ENCODE measurements around the gene SLC33A1.
A peak's percentile ranks its signal among the peaks of the same experiment; 100 is the strongest.
"Not testable (repeated sequence)": the region's sequence is repeated elsewhere in the genome, so short reads cannot be mapped to it uniquely, and the experiment has no call there.

SLC33A1 gene

GRCh38 chr3:155835341-155836071, 18.7 kb downstream of the SLC33A1 start:
- Histone ChIP-seq H3K27ac (ENCODE audit: low read depth in 2 of 2, low read length in 2 of 2) (no peak overlapping the region), H3K4me3 (ENCODE audit: low read length in 2 of 2) (no peak overlapping the region), H3K27me3 (ENCODE audit: control insufficient read depth in 2 of 2, insufficient read depth in 2 of 2, low read length in 2 of 2) (no peaks in the 10 kb centered on the region), H3K9me3 (ENCODE audit: control insufficient read depth in 2 of 2, low read length in 2 of 2) (no peaks in the 10 kb centered on the region), H3K36me3 (ENCODE audit: control insufficient read depth in 2 of 2, insufficient read depth in 2 of 2, low read length in 2 of 2) (peaks cover 3 to 5% of the 10 kb centered on the region in 2 donors), H3K9ac (ENCODE audit: low read depth in 1 of 2, low read length in 2 of 2) (no peak overlapping the region), H3K4me1 (ENCODE audit: control insufficient read depth in 2 of 2, insufficient read depth in 2 of 2, low read length in 2 of 2) (no peaks in the 10 kb centered on the region)

GRCh38 chr3:155828490-155829098, 25.6 kb downstream of the SLC33A1 start:
- peaks cover 12 to 17% of the 10 kb centered on the region in 2 donors for H3K36me3 ChIP-seq (ENCODE audit: control insufficient read depth in 2 of 2, insufficient read depth in 2 of 2, low read length in 2 of 2)
- not testable (repeated sequence) for H3K27me3 ChIP-seq (ENCODE audit: control insufficient read depth in 2 of 2, insufficient read depth in 2 of 2, low read length in 2 of 2); H3K4me1 ChIP-seq (ENCODE audit: control insufficient read depth in 2 of 2, insufficient read depth in 2 of 2, low read length in 2 of 2)

GRCh38 chr3:155815030-155815545, 39.1 kb downstream of the SLC33A1 start:
- Histone ChIP-seq H3K27ac (ENCODE audit: low read depth in 2 of 2, low read length in 2 of 2) (no peak overlapping the region), H3K9ac (ENCODE audit: low read depth in 1 of 2, low read length in 2 of 2) (no peak overlapping the region), H3K4me1 (ENCODE audit: control insufficient read depth in 2 of 2, insufficient read depth in 2 of 2, low read length in 2 of 2) (no peaks in the 10 kb centered on the region), H3K27me3 (ENCODE audit: control insufficient read depth in 2 of 2, insufficient read depth in 2 of 2, low read length in 2 of 2) (no peaks in the 10 kb centered on the region), H3K36me3 (ENCODE audit: control insufficient read depth in 2 of 2, insufficient read depth in 2 of 2, low read length in 2 of 2) (no peaks in the 10 kb centered on the region), H3K9me3 (ENCODE audit: control insufficient read depth in 2 of 2, low read length in 2 of 2) (no peaks in the 10 kb centered on the region), H3K4me3 (ENCODE audit: low read length in 2 of 2) (no peak overlapping the region)

More at GRCh38 chr3:155828490-155829098, 25.6 kb downstream of the SLC33A1 start:
- H3K9me3 ChIP-seq (ENCODE audit: control insufficient read depth in 2 of 2, low read length in 2 of 2); H3K9ac ChIP-seq (ENCODE audit: low read depth in 1 of 2, low read length in 2 of 2); H3K27ac ChIP-seq (ENCODE audit: low read depth in 2 of 2, low read length in 2 of 2); H3K4me3 ChIP-seq (ENCODE audit: low read length in 2 of 2): not testable (repeated sequence)

- H3K36me3 ChIP-seq (ENCODE audit: control insufficient read depth in 2 of 2, insufficient read depth in 2 of 2, low read length in 2 of 2); H3K9me3 ChIP-seq (ENCODE audit: control insufficient read depth in 2 of 2, low read length in 2 of 2); H3K4me3 ChIP-seq (ENCODE audit: low read length in 2 of 2); H3K27me3 ChIP-seq (ENCODE audit: control insufficient read depth in 2 of 2, insufficient read depth in 2 of 2, low read length in 2 of 2); H3K4me1 ChIP-seq (ENCODE audit: control insufficient read depth in 2 of 2, insufficient read depth in 2 of 2, low read length in 2 of 2); H3K27ac ChIP-seq (ENCODE audit: low read depth in 2 of 2, low read length in 2 of 2); H3K9ac ChIP-seq (ENCODE audit: low read depth in 1 of 2, low read length in 2 of 2): not testable (repeated sequence)
Observed at GRCh38 chr3:155813224-155813623, 41.0 kb downstream of the SLC33A1 start.

- Histone ChIP-seq H3K4me3 (ENCODE audit: low read length in 2 of 2) (no peak overlapping the region), H3K27me3 (ENCODE audit: control insufficient read depth in 2 of 2, insufficient read depth in 2 of 2, low read length in 2 of 2) (no peaks in the 10 kb centered on the region), H3K9me3 (ENCODE audit: control insufficient read depth in 2 of 2, low read length in 2 of 2) (no peaks in the 10 kb centered on the region), H3K4me1 (ENCODE audit: control insufficient read depth in 2 of 2, insufficient read depth in 2 of 2, low read length in 2 of 2) (peaks cover 0 to 4% of the 10 kb centered on the region in 2 donors), H3K9ac (ENCODE audit: low read depth in 1 of 2, low read length in 2 of 2) (no peak overlapping the region), H3K27ac (ENCODE audit: low read depth in 2 of 2, low read length in 2 of 2) (no peak overlapping the region), H3K36me3 (ENCODE audit: control insufficient read depth in 2 of 2, insufficient read depth in 2 of 2, low read length in 2 of 2) (no peaks in the 10 kb centered on the region)
Observed at GRCh38 chr3:155809181-155809580, 45.0 kb downstream of the SLC33A1 start.

- Histone ChIP-seq H3K36me3 (ENCODE audit: control insufficient read depth in 2 of 2, insufficient read depth in 2 of 2, low read length in 2 of 2) (no peaks in the 10 kb centered on the region), H3K4me3 (ENCODE audit: low read length in 2 of 2) (no peak overlapping the region), H3K4me1 (ENCODE audit: control insufficient read depth in 2 of 2, insufficient read depth in 2 of 2, low read length in 2 of 2) (peaks cover 0 to 4% of the 10 kb centered on the region in 2 donors), H3K9ac (ENCODE audit: low read depth in 1 of 2, low read length in 2 of 2) (no peak overlapping the region), H3K27me3 (ENCODE audit: control insufficient read depth in 2 of 2, insufficient read depth in 2 of 2, low read length in 2 of 2) (no peaks in the 10 kb centered on the region), H3K9me3 (ENCODE audit: control insufficient read depth in 2 of 2, low read length in 2 of 2) (no peaks in the 10 kb centered on the region), H3K27ac (ENCODE audit: low read depth in 2 of 2, low read length in 2 of 2) (no peak overlapping the region)
Observed at GRCh38 chr3:155807823-155808222, 46.4 kb downstream of the SLC33A1 start.

GRCh38 chr3:155805802-155806618, 48.2 kb downstream of the SLC33A1 start, which contains the start of gene C3orf33:
Gene C3orf33 (minus strand): TSS chr3:155806278. CDS start chr3:155806252, 26 bp downstream.
- no peaks in the 10 kb centered on the region for H3K36me3 ChIP-seq (ENCODE audit: control insufficient read depth in 2 of 2, insufficient read depth in 2 of 2, low read length in 2 of 2)
- peaks cover 0 to 4% of the 10 kb centered on the region in 2 donors for H3K4me1 ChIP-seq (ENCODE audit: control insufficient read depth in 2 of 2, insufficient read depth in 2 of 2, low read length in 2 of 2)
- peak within 1 kb of the TSS; percentile 75 to 80 for H3K4me3 ChIP-seq (ENCODE audit: low read length in 2 of 2)
- H3K27ac ChIP-seq (ENCODE audit: low read depth in 2 of 2, low read length in 2 of 2) = peak within 1 kb of the TSS; percentile 10 to 68
- no peaks in the 10 kb centered on the region for H3K27me3 ChIP-seq (ENCODE audit: control insufficient read depth in 2 of 2, insufficient read depth in 2 of 2, low read length in 2 of 2)
- no peaks in the 10 kb centered on the region for H3K9me3 ChIP-seq (ENCODE audit: control insufficient read depth in 2 of 2, low read length in 2 of 2)
- H3K9ac ChIP-seq (ENCODE audit: low read depth in 1 of 2, low read length in 2 of 2) = peak within 1 kb of the TSS; percentile 75 to 78

- Histone ChIP-seq H3K27me3 (ENCODE audit: control insufficient read depth in 2 of 2, insufficient read depth in 2 of 2, low read length in 2 of 2) (no peaks in the 10 kb centered on the region), H3K4me1 (ENCODE audit: control insufficient read depth in 2 of 2, insufficient read depth in 2 of 2, low read length in 2 of 2) (peaks cover 0 to 4% of the 10 kb centered on the region in 2 donors), H3K27ac (ENCODE audit: low read depth in 2 of 2, low read length in 2 of 2) (peak overlapping the region in 1 of 2 donors; percentile 10), H3K9ac (ENCODE audit: low read depth in 1 of 2, low read length in 2 of 2) (peak overlapping the region; percentile 75 to 78), H3K9me3 (ENCODE audit: control insufficient read depth in 2 of 2, low read length in 2 of 2) (no peaks in the 10 kb centered on the region), H3K36me3 (ENCODE audit: control insufficient read depth in 2 of 2, insufficient read depth in 2 of 2, low read length in 2 of 2) (no peaks in the 10 kb centered on the region), H3K4me3 (ENCODE audit: low read length in 2 of 2) (peak overlapping the region; percentile 75 to 80)
Observed at GRCh38 chr3:155805204-155805801, 48.9 kb downstream of the SLC33A1 start.

- no peak overlapping the region for H3K27ac ChIP-seq (ENCODE audit: low read depth in 2 of 2, low read length in 2 of 2)
- no peaks in the 10 kb centered on the region for H3K27me3 ChIP-seq (ENCODE audit: control insufficient read depth in 2 of 2, insufficient read depth in 2 of 2, low read length in 2 of 2)
- H3K4me3 ChIP-seq (ENCODE audit: low read length in 2 of 2) = no peak overlapping the region
- peaks cover 0 to 4% of the 10 kb centered on the region in 2 donors for H3K4me1 ChIP-seq (ENCODE audit: control insufficient read depth in 2 of 2, insufficient read depth in 2 of 2, low read length in 2 of 2)
- H3K9me3 ChIP-seq (ENCODE audit: control insufficient read depth in 2 of 2, low read length in 2 of 2) = no peaks in the 10 kb centered on the region
- H3K36me3 ChIP-seq (ENCODE audit: control insufficient read depth in 2 of 2, insufficient read depth in 2 of 2, low read length in 2 of 2) = no peaks in the 10 kb centered on the region
- no peak overlapping the region for H3K9ac ChIP-seq (ENCODE audit: low read depth in 1 of 2, low read length in 2 of 2)
Observed at GRCh38 chr3:155804323-155804722, 49.9 kb downstream of the SLC33A1 start.
